T-helper 1 cell treated with Interleukin-12 subunit alpha and Interleukin-12 subunit beta and Interleukin-4 antibody, amounts not matched to agents 30 μg/mL and 1 μg/mL, for 36 hours (primary cell): ENCODE measurements around the gene TMEM63A.
A peak's percentile ranks its signal among the peaks of the same experiment; 100 is the strongest.
"Not testable (repeated sequence)": the region's sequence is repeated elsewhere in the genome, so short reads cannot be mapped to it uniquely, and the experiment has no call there.

Source experiments
- H3K27ac Mint-ChIP-seq: one replicate; pipeline ENCODE4 v1.8.0; 2021; ENCODE audit warnings: mild to moderate bottlenecking, mixed read lengths
- H3K27me3 Mint-ChIP-seq: one replicate; pipeline ENCODE4 v1.8.0; 2021; ENCODE audit warnings: low read depth, mixed read lengths
- H3K36me3 Mint-ChIP-seq: one replicate; pipeline ENCODE4 v1.8.0; 2021; ENCODE audit warnings: low read depth, mixed read lengths
- H3K4me1 Mint-ChIP-seq: one replicate; pipeline ENCODE4 v1.8.0; 2021; ENCODE audit warnings: low read depth, mixed read lengths
- H3K4me3 Mint-ChIP-seq: one replicate; pipeline ENCODE4 v1.8.0; 2021; ENCODE audit warnings: mild to moderate bottlenecking, moderate library complexity, mixed read lengths
- H3K9me3 Mint-ChIP-seq: one replicate; pipeline ENCODE4 v1.8.0; 2021; ENCODE audit warnings: mixed read lengths

The TMEM63A gene

GRCh38 chr1:225896937-225897549 lies 14.9 kb upstream of the TMEM63A start:
- H3K27ac Mint-ChIP-seq: peak overlapping the region; percentile 47
- H3K4me3 Mint-ChIP-seq: peak overlapping the region; percentile 51
- H3K4me1 Mint-ChIP-seq: peaks cover 35% of the 10 kb centered on the region
- H3K36me3 Mint-ChIP-seq: no peaks in the 10 kb centered on the region
- H3K27me3 Mint-ChIP-seq: peaks cover 39% of the 10 kb centered on the region
- no peaks in the 10 kb centered on the region for H3K9me3 Mint-ChIP-seq

- Mint-ChIP-seq H3K27me3 (peaks cover 39% of the 10 kb centered on the region), H3K4me3 (peak overlapping the region; percentile 51), H3K36me3 (no peaks in the 10 kb centered on the region), H3K4me1 (peaks cover 35% of the 10 kb centered on the region), H3K9me3 (no peaks in the 10 kb centered on the region), H3K27ac (peak overlapping the region; percentile 47)
Measured at GRCh38 chr1:225896494-225896893, 14.3 kb upstream of the TMEM63A start.

- H3K4me1 Mint-ChIP-seq: peaks cover 20% of the 10 kb centered on the region
Measured at GRCh38 chr1:225892307-225892706, 10.1 kb upstream of the TMEM63A start.

GRCh38 chr1:225891229-225891972 lies 9.2 kb upstream of the TMEM63A start:
- peaks cover 37% of the 10 kb centered on the region for H3K27me3 Mint-ChIP-seq
- H3K4me1 Mint-ChIP-seq: peaks cover 10% of the 10 kb centered on the region
- H3K4me3 Mint-ChIP-seq: no peak overlapping the region
- H3K9me3 Mint-ChIP-seq: no peaks in the 10 kb centered on the region
- no peaks in the 10 kb centered on the region for H3K36me3 Mint-ChIP-seq
- no peak overlapping the region for H3K27ac Mint-ChIP-seq

More at GRCh38 chr1:225892307-225892706, 10.1 kb upstream of the TMEM63A start:
- peaks cover 37% of the 10 kb centered on the region for H3K27me3 Mint-ChIP-seq
- no peaks in the 10 kb centered on the region for H3K36me3 Mint-ChIP-seq
- H3K9me3 Mint-ChIP-seq: no peaks in the 10 kb centered on the region
- H3K4me3 Mint-ChIP-seq: no peak overlapping the region
- no peak overlapping the region for H3K27ac Mint-ChIP-seq

DNA sequence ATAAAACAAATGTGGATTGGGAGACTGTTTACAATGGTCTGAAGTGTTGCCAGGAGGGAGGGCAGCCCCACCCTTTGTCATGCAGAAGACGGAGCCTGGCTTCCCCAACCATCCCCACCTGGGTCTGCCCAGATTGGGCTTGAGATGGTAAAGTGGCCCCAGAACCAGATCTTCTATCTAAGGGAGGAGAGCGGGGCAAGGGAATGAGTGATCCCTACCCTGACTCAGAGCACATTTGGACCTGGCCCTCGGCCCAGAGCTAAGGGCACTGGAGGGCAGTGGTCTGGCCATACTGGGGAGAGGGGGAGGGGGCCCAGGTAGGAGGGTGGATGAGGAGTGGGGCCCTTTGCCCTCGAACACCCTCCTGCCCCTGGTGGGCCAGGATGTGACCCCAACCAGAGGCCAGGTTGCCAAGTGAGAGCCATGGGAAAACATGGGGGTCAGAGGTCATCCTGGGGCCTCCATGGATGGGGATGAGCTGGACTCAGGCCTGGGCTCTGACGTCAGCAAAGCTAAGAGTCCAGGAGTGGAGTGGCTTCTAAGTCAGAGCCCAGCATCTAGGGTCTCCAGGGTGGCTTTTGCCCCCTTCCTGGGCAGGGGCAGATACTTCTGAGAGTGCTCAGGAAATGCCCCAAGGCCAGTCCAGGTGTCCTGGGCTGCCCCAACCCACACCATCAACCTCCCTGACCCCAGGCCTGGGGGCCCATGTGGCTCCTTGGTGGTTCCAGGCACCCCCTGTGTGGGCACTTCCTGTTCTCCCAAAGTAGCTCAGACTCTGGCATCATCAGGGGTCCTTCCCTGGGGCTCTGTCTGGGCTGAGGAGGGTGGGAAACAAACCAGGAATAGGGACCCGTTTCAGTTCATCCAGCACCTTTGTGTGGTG lies 8.4 kb upstream of the TMEM63A start:
- Mint-ChIP-seq H3K27ac (no peak overlapping the region), H3K27me3 (peaks cover 39% of the 10 kb centered on the region), H3K4me3 (no peak overlapping the region), H3K9me3 (no peaks in the 10 kb centered on the region), H3K36me3 (no peaks in the 10 kb centered on the region), H3K4me1 (peaks cover 5% of the 10 kb centered on the region)

DNA sequence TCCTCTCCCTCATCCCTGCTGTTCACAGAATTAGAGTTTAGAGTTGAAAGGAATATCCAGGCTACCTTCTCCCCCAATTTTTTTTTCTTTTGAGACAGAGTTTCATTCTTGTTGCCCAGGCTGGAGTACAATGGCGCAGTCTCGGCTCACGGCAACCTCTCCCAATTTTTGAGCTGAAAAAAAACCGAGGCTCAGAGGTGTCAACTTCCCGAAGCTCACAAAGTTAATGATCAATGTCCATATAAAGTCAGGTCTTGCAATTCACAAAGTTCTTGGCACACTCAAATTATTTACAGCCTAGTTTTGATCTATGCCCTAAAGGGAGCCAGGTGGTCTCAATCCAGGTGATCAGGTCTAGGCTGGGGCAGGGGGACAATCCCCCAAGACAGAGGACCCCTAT lies 7.6 kb upstream of the TMEM63A start:
- no peak overlapping the region for H3K4me3 Mint-ChIP-seq
- no peaks in the 10 kb centered on the region for H3K36me3 Mint-ChIP-seq
- H3K9me3 Mint-ChIP-seq: no peaks in the 10 kb centered on the region
- peaks cover 38% of the 10 kb centered on the region for H3K27me3 Mint-ChIP-seq
- peaks cover 5% of the 10 kb centered on the region for H3K4me1 Mint-ChIP-seq
- no peak overlapping the region for H3K27ac Mint-ChIP-seq

- H3K27me3 Mint-ChIP-seq: peaks cover 36% of the 10 kb centered on the region
- no peak within 1 kb of the TSS for H3K27ac Mint-ChIP-seq
- no peak within 1 kb of the TSS for H3K4me3 Mint-ChIP-seq
- no peaks in the 10 kb centered on the region for H3K9me3 Mint-ChIP-seq
- H3K36me3 Mint-ChIP-seq: no peaks in the 10 kb centered on the region
- H3K4me1 Mint-ChIP-seq: peaks cover 5% of the 10 kb centered on the region
Measured at GRCh38 chr1:225888898-225889601, 6.9 kb upstream of the TMEM63A start, which contains the start of gene LEFTY1. TSS of gene LEFTY1 (minus strand) at chr1:225889146. CDS start at chr1:225889066, 80 bp downstream.

GRCh38 chr1:225888289-225888897 lies 6.2 kb upstream of the TMEM63A start:
- Mint-ChIP-seq H3K27ac (no peak overlapping the region), H3K27me3 (peaks cover 37% of the 10 kb centered on the region), H3K36me3 (no peaks in the 10 kb centered on the region), H3K4me3 (no peak overlapping the region), H3K9me3 (no peaks in the 10 kb centered on the region), H3K4me1 (peaks cover 8% of the 10 kb centered on the region)

- Mint-ChIP-seq H3K27me3 (peaks cover 40% of the 10 kb centered on the region), H3K4me1 (peaks cover 11% of the 10 kb centered on the region)
- H3K4me3 Mint-ChIP-seq, H3K36me3 Mint-ChIP-seq, H3K9me3 Mint-ChIP-seq, H3K27ac Mint-ChIP-seq: not testable (repeated sequence)
Measured at GRCh38 chr1:225887554-225888288, 5.5 kb upstream of the TMEM63A start.

DNA sequence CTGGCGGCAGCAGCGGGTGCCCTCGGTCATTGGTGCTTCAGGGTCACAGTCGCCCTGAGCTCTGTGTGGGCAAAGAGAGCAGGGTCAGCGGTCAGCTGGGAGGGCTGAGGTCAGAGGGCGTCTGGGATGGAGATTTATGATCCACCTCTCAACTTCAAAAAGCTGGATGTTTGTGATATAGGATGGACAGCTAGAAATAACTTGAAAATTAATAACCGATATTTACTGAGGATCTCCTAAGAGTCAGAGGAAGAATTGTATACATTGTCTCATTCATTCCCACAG lies 4.8 kb upstream of the TMEM63A start:
- Mint-ChIP-seq H3K4me1 (peaks cover 11% of the 10 kb centered on the region), H3K36me3 (peaks cover 2% of the 10 kb centered on the region), H3K27me3 (peaks cover 40% of the 10 kb centered on the region), H3K9me3 (no peaks in the 10 kb centered on the region), H3K27ac (no peak overlapping the region), H3K4me3 (no peak overlapping the region)

DNA sequence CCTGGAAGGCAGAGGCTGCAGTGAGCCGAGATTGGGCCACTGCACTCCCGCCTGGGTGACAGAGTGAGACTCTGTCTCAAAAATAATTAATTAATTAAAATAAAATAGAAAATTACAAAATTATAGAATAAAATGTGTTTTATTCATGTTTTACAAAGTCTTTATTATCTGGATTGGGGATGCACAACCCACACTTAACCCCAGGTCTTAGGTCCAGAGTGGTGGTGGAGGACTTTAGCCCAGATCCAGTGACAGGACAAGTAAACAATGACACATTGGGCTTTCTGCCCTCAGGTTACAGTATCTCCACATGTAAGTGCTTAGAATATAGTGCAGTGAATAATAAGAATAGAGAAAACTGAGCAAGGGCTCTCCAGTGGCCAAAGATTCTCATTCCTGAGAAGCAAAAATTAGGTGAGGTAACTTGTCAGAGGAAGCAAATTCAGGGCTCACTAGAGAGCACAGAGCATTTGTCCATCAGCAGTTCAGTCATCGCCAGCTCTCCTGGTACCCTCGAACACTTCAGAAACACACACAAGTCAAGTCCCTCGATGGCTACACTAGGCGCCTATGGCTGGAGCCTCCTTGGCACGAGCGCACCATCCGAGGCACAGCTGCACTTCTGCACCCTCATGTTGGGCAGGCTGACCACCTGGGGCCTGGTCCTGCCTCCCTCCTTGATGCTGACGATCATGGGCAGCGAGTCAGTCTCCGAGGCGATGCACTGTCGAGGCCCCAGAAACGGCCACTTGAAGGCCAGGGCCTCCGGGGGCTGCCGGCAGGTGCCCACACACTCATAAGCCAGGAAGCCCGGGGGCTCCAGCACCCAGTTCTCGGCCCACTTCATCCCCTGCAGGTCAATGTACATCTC lies 4.2 kb upstream of the TMEM63A start:
- peaks cover 11% of the 10 kb centered on the region for H3K4me1 Mint-ChIP-seq

DNA sequence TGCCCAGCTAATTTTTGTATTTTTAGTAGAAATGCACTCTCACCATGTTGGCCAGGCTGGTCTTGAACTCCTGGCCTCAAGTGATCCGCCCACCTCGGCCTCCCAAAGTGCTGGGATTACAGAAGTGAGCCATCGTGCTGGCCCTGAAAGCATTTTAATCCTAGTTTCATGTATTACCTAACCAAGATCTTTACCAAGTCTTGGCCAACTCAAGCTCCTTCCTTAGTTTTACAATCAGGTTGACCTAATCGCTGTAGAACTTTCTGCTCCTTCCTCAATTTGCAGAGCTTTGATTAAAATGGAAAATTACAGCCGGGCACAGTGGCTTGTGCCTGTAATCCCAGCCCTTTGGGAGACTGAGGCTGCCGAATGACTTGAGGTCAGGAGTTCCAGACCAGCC lies 3.2 kb upstream of the TMEM63A start:
- peaks cover 17% of the 10 kb centered on the region for H3K4me1 Mint-ChIP-seq
- H3K27ac Mint-ChIP-seq: no peak overlapping the region
- H3K36me3 Mint-ChIP-seq: peaks cover 2% of the 10 kb centered on the region
- peaks cover 35% of the 10 kb centered on the region for H3K27me3 Mint-ChIP-seq
- no peak overlapping the region for H3K4me3 Mint-ChIP-seq
- H3K9me3 Mint-ChIP-seq: no peaks in the 10 kb centered on the region

More for the DNA sequence above, 4.2 kb upstream of the TMEM63A start:
- no peak overlapping the region for H3K27ac Mint-ChIP-seq
- no peaks in the 10 kb centered on the region for H3K9me3 Mint-ChIP-seq
- H3K36me3 Mint-ChIP-seq: peaks cover 2% of the 10 kb centered on the region
- peaks cover 39% of the 10 kb centered on the region for H3K27me3 Mint-ChIP-seq
- H3K4me3 Mint-ChIP-seq: no peak overlapping the region
